Testis (tissue), 3 donors: ENCODE measurements around the gene C1orf115. TPM values are rescaled to one million over a fixed set of nuclear protein-coding genes. Genes with fewer than 3 reads are reported as not detected.

Source experiments
- DNase-seq: peaks from one replicate; pipeline ENCODE4 v3.0.0-alpha.2; 2019
- H3K27ac ChIP-seq, 2 donors: fragments of 200-600 bp; sonication (generic); one replicate each; pipeline ENCODE4 v1.5.1; 2019
- H3K27me3 ChIP-seq: fragments of 200-600 bp; sonication (generic); one replicate; pipeline ENCODE4 v1.5.1; 2019
- H3K36me3 ChIP-seq: fragments of 200-600 bp; sonication (generic); one replicate; pipeline ENCODE4 v1.5.1; 2017; ENCODE audit warnings: low read depth; ENCODE audit errors: missing control alignments
- H3K4me1 ChIP-seq: fragments of 200-600 bp; sonication (generic); one replicate; pipeline ENCODE4 v1.5.1; 2019
- H3K4me3 ChIP-seq, 2 donors: fragments of 200-600 bp; sonication (generic); one replicate each; pipeline ENCODE4 v1.5.1; 2017 to 2019
- H3K9me3 ChIP-seq: fragments of 200-600 bp; sonication (generic); one replicate; pipeline ENCODE4 v1.5.1; 2017
- POLR2A ChIP-seq: fragments of 450-650 bp; IDR thresholded peaks from one replicate; pipeline ENCODE4 v1.6.1; 2017; ENCODE audit warnings: antibody characterized with exemption, mild to moderate bottlenecking, moderate library complexity
- WGBS, 2 donors: methylation state at CpG; one replicate each; pipeline ENCODE4 v1.1.5; 2018; 5-methylcytosine and 5-hydroxymethylcytosine counted together
- intact Hi-C: fragments of 100-400 bp; cut with DNase I; formaldehyde crosslinking; loops from one replicate; pipeline ENCODE4 v1.15.1; 2023; ENCODE audit warnings: low total_unique reads
- polyA plus RNA-seq: library from polyadenylated mRNA; stranded (reverse); fragments of 350-450 nt; fragmentation: Illumina TruSeq; extraction: RNeasy Lipid Tissue Mini Kit (QIAGEN cat#74804); gene quantifications from one replicate; pipeline ENCODE4 v1.2.3, GENCODE V29; 2014; ENCODE audit warnings: low read depth, low replicate concordance; ENCODE audit not compliant: insufficient read depth
- total RNA-seq, 2 donors: library from RNA; depleted of rRNA; stranded (reverse); fragments of >200 nt; gene quantifications; one replicate each; pipeline ENCODE4 v1.2.3, GENCODE V29; 2016
- TF ChIP-seq, protein P1 (sequence below), 3 experiments: fragments of 450-650 bp in 2 of 3; fragments of 200-600 bp in 1 of 3; sonication (generic) in 1 of 3; IDR thresholded peaks; one replicate each; pipeline ENCODE4 v1.5.1; 2016 to 2019; ENCODE audit warnings: antibody characterized with exemption in 3 of 3, mild to moderate bottlenecking in 2 of 3, moderate library complexity in 1 of 3

C1orf115 gene
- total and polyA plus RNA-seq, 3 donors from 2014 or later, result 10.0 to 12.0 (median 10.8) TPM

- no peak for DNase-seq
- intact Hi-C loops, result loop anchor here (10.0 kb wide), 1 partner anchor 78 kb away; no protein-coding TSS in a partner anchor
Observed at GRCh38 chr1:220696863-220697231, 6.7 kb downstream of the C1orf115 start.

GRCh38 chr1:220697326-220697725 lies 7.2 kb downstream of the C1orf115 start:
- Histone ChIP-seq H3K4me1 (peaks cover 3% of the 10 kb centered on the region), H3K27ac (no peak overlapping the region), H3K9me3 (no peaks in the 10 kb centered on the region), H3K4me3 (no peak overlapping the region), H3K36me3 (no peaks in the 10 kb centered on the region), H3K27me3 (no peaks in the 10 kb centered on the region)
- WGBS, 2 donors, result 89 to 90% methylated on average over 6 of the region's 6 CpGs
- DNase-seq, result no peak
- no peak for TF ChIP-seq POLR2A
- TF ChIP-seq, protein P1, sequence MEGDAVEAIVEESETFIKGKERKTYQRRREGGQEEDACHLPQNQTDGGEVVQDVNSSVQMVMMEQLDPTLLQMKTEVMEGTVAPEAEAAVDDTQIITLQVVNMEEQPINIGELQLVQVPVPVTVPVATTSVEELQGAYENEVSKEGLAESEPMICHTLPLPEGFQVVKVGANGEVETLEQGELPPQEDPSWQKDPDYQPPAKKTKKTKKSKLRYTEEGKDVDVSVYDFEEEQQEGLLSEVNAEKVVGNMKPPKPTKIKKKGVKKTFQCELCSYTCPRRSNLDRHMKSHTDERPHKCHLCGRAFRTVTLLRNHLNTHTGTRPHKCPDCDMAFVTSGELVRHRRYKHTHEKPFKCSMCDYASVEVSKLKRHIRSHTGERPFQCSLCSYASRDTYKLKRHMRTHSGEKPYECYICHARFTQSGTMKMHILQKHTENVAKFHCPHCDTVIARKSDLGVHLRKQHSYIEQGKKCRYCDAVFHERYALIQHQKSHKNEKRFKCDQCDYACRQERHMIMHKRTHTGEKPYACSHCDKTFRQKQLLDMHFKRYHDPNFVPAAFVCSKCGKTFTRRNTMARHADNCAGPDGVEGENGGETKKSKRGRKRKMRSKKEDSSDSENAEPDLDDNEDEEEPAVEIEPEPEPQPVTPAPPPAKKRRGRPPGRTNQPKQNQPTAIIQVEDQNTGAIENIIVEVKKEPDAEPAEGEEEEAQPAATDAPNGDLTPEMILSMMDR (IDR thresholded peaks at IDR 0.05), result no peak
- intact Hi-C loops, result loop anchor here (10.0 kb wide), 1 partner anchor 77 kb away; no protein-coding TSS in a partner anchor

More at GRCh38 chr1:220696863-220697231, 6.7 kb downstream of the C1orf115 start:
- H3K4me3 ChIP-seq, result no peak overlapping the region
- WGBS, 2 donors, result 50 to 69% methylated on average over 9 of the region's 9 CpGs
- TF ChIP-seq, protein P1 (IDR thresholded peaks at IDR 0.05), result no peak
- no peak for TF ChIP-seq POLR2A
- H3K27ac ChIP-seq, result no peak overlapping the region
- peaks cover 3% of the 10 kb centered on the region for H3K4me1 ChIP-seq
- H3K27me3 ChIP-seq, result no peaks in the 10 kb centered on the region
- no peaks in the 10 kb centered on the region for H3K36me3 ChIP-seq
- H3K9me3 ChIP-seq, result no peaks in the 10 kb centered on the region

DNA sequence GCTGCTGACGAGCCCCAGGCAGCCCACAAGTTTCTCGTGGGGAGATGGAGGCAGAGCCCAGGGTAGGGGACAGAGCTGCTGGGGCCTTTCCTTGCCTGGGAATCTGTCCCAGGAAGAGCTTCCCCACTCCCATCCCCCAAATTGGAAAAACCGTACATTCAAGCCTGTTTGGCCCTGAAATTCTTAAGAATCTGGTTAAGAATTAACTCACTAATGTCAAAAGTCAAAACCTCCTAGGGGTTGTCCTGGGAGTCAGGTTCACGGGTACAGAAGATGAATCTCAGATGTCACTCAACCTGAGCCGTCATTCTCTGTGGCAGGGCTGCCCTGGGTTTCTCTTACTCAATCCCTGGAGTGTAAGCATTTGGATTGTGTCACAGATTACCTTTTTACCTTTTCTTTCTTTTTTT lies 8.4 kb downstream of the C1orf115 start:
- Histone ChIP-seq H3K4me1 (peaks cover 3% of the 10 kb centered on the region), H3K4me3 (no peak overlapping the region), H3K36me3 (no peaks in the 10 kb centered on the region), H3K27ac (no peak overlapping the region), H3K9me3 (no peaks in the 10 kb centered on the region), H3K27me3 (no peaks in the 10 kb centered on the region)
- DNase-seq, result no peak
- WGBS, 2 donors, result 75 to 87% methylated on average over 5 of the region's 5 CpGs
- intact Hi-C loops, result loop anchor here (10.0 kb wide), 1 partner anchor 76 kb away; no protein-coding TSS in a partner anchor
- no peak for TF ChIP-seq POLR2A
- TF ChIP-seq, protein P1 (IDR thresholded peaks at IDR 0.05), result no peak

DNA sequence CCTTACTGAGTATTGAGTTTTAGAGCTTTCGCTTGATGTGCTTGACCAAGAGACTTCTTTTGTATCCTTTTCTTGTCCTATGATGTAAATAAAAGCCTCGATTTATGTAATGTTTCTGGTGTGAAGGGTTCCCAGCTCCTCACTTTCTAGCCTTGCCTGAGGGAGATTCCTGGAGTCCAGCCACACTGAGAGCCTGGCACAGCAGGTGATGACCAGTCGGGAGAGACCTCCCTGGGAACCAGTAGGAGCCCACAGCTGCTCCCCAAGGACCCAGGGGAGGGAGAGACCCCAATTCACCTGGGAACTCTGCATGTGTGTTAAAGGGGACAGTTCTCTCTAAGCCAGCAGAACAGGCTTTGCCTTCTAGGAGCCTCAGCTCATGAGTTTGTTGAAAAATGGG lies 8.9 kb downstream of the C1orf115 start:
- intact Hi-C loops, result loop anchor here (10.0 kb wide), 1 partner anchor 76 kb away; no protein-coding TSS in a partner anchor

More for the DNA sequence above, 8.9 kb downstream of the C1orf115 start:
- H3K27ac ChIP-seq, result no peak overlapping the region
- H3K27me3 ChIP-seq, result no peaks in the 10 kb centered on the region
- 81 to 86% methylated on average over 3 of the region's 3 CpGs for WGBS, 2 donors
- H3K4me1 ChIP-seq, result peaks cover 3% of the 10 kb centered on the region
- DNase-seq, result no peak
- TF ChIP-seq, protein P1 (IDR thresholded peaks at IDR 0.05), result no peak
- no peak for TF ChIP-seq POLR2A
- no peaks in the 10 kb centered on the region for H3K36me3 ChIP-seq
- H3K9me3 ChIP-seq, result no peaks in the 10 kb centered on the region
- no peak overlapping the region for H3K4me3 ChIP-seq
